HepG2 (cell line): Measurements from ENCODE around the gene TMED6. TPM values are rescaled to one million over a fixed set of nuclear protein-coding genes. Genes with fewer than 3 reads are reported as not detected.

ENCODE experiments used
- ATAC-seq: fragments of 200-7000 bp; cut with Tn5 transposase; 3 replicates; pipeline ENCODE4 v1.9.1; 2020; ENCODE audit warnings: mild to moderate bottlenecking, moderate library complexity
- BruUV-seq: library from RNA; stranded (reverse); fragments of 400-500 nt; replicated peaks from 2 replicates; lab custom pipeline; 2021; lab: Mats Ljungman, UMichigan
- CTCF ChIA-PET: fragments of 300-600 bp; formaldehyde crosslinking; extraction: SDS; loops from one replicate; lab custom pipeline; 2021; ENCODE audit warnings: low total read pairs, inconsistent platforms, low intra/inter-chr PET ratio; lab: Yijun Ruan, JAX
- POLR2A ChIA-PET: fragments of 350-600 bp; sonication (Branson Sonifier 250); formaldehyde crosslinking; loops from one replicate; lab custom pipeline; 2020; ENCODE audit warnings: antibody characterized with exemption, inconsistent platforms; lab: Yijun Ruan, JAX
- DNase-seq: peaks from one replicate; pipeline ENCODE4 v3.0.0-alpha.2; 2015; ENCODE audit warnings: low spot score
- FAIRE-seq: peaks from 3 replicates; lab custom pipeline; 2011; peaks lifted over from hg19 to GRCh38; lab: Jason Lieb, UNC
- H2AFZ ChIP-seq: one replicate; pipeline ENCODE4 v1.6.1; 2011; ENCODE audit warnings: low read length, inconsistent platforms
- H3K27ac ChIP-seq: fragments of 300-600 bp; 3 replicates; pipeline ENCODE4 v1.8.0; 2011; ENCODE audit warnings: mixed run types, mild to moderate bottlenecking, mixed read lengths, low read length, inconsistent platforms; ENCODE audit not compliant: insufficient read depth; ENCODE audit errors: extremely low read length
- H3K27me3 ChIP-seq, 2 experiments: fragments of 200-600 bp in 1 of 2; 2 replicates in 1 of 2; 3 replicates in 1 of 2; pipeline versions ENCODE4 v1.6.0 to v1.8.0; 2011; ENCODE audit warnings: low read length in 2 of 2, mild to moderate bottlenecking in 2 of 2, moderate library complexity in 2 of 2, inconsistent platforms in 1 of 2; ENCODE audit not compliant: insufficient read depth in 2 of 2, control insufficient read depth in 1 of 2
- H3K36me3 ChIP-seq, 2 experiments: fragments of 200-600 bp in 1 of 2; replicated peaks in 1 of 2; 2 replicates in 1 of 2; 3 replicates in 1 of 2; pipeline versions ENCODE4 v1.5.1 to v1.8.0; 2011; ENCODE audit warnings: low read length in 2 of 2, inconsistent platforms in 1 of 2; ENCODE audit not compliant: insufficient read depth in 2 of 2, control insufficient read depth in 1 of 2
- H3K4me1 ChIP-seq: 2 replicates; pipeline ENCODE4 v1.5.1; 2012; ENCODE audit warnings: low read length, inconsistent platforms; ENCODE audit not compliant: insufficient read depth
- H3K4me2 ChIP-seq: 2 replicates; pipeline ENCODE4 v1.6.0; 2011; ENCODE audit warnings: low read depth, low read length, inconsistent platforms
- H3K4me3 ChIP-seq, 3 experiments: fragments of 200-600 bp in 1 of 3; sonication (generic), shearing (Covaris generic) in 1 of 3; replicated peaks in 1 of 3; 2 replicates each; pipeline ENCODE4 v1.5.1; 2011 to 2016; ENCODE audit warnings: low read length in 3 of 3, inconsistent platforms in 2 of 3, low read depth in 2 of 3, mild to moderate bottlenecking in 2 of 3, control low read depth in 1 of 3, mixed read lengths in 1 of 3; ENCODE audit not compliant: insufficient read depth in 1 of 3
- H3K79me2 ChIP-seq: one replicate; pipeline ENCODE4 v1.6.1; 2011; ENCODE audit warnings: low read length, inconsistent platforms; ENCODE audit not compliant: insufficient read depth
- H3K9ac ChIP-seq: 2 replicates; pipeline ENCODE4 v1.6.0; 2011; ENCODE audit warnings: mild to moderate bottlenecking, low read depth, low read length, inconsistent platforms; ENCODE audit not compliant: insufficient read depth
- H3K9me3 ChIP-seq: 2 replicates; pipeline ENCODE4 v1.5.1; 2012; ENCODE audit warnings: mild to moderate bottlenecking, low read length
- H4K20me1 ChIP-seq: 2 replicates; pipeline ENCODE4 v1.6.0; 2011; ENCODE audit warnings: inconsistent platforms, mild to moderate bottlenecking, low read length, moderate library complexity; ENCODE audit not compliant: insufficient read depth
- AGO1 ChIP-seq: fragments of 200-400 bp; formaldehyde crosslinking; IDR thresholded peaks from 2 replicates; pipeline ENCODE4 v1.6.1; 2017; ENCODE audit warnings: mild to moderate bottlenecking, low read depth, low read length, moderate library complexity; ENCODE audit not compliant: poor library complexity, severe bottlenecking
- AGO2 ChIP-seq: fragments of 200-400 bp; formaldehyde crosslinking; optimal IDR thresholded peaks from 2 replicates; pipeline ENCODE3; 2017; ENCODE audit warnings: mild to moderate bottlenecking, low read depth, low read length, moderate library complexity
- CC2D1A ChIP-seq: sonication (generic); formaldehyde crosslinking; IDR thresholded peaks from 2 replicates; pipeline ENCODE4 v1.8.1; 2023; ENCODE audit warnings: mild to moderate bottlenecking, missing genetic modification reagents
- CCDC6 ChIP-seq: sonication (generic); formaldehyde crosslinking; IDR thresholded peaks from 2 replicates; pipeline ENCODE4 v1.8.1; 2022; ENCODE audit warnings: mild to moderate bottlenecking, missing genetic modification reagents, moderate library complexity
- EZH2 ChIP-seq: conservative IDR thresholded peaks from 2 replicates; pipeline ENCODE4 v1.6.1; 2012; ENCODE audit warnings: mild to moderate bottlenecking, low read depth, low read length, moderate library complexity
- MAFG ChIP-seq: sonication (generic); formaldehyde crosslinking; IDR thresholded peaks from 2 replicates; pipeline ENCODE4 v1.5.1; 2020; ENCODE audit warnings: mild to moderate bottlenecking, missing genetic modification reagents
- MAFK ChIP-seq, 2 experiments: IDR thresholded peaks in 1 of 2; conservative IDR thresholded peaks in 1 of 2; 2 replicates each; pipeline ENCODE4 v1.6.1; 2011; ENCODE audit warnings: improper control_type of control experiment in 2 of 2, low read length in 2 of 2
- MEF2D ChIP-seq: sonication (generic); formaldehyde crosslinking; IDR thresholded peaks from 2 replicates; pipeline ENCODE4 v1.5.1; 2020; ENCODE audit warnings: mild to moderate bottlenecking, missing genetic modification reagents
- PHB2 ChIP-seq: fragments of 450-650 bp; IDR thresholded peaks from 2 replicates; pipeline ENCODE4 v1.6.1; 2018; ENCODE audit not compliant: partially characterized antibody
- RBM22 ChIP-seq: fragments of 200-400 bp; formaldehyde crosslinking; optimal IDR thresholded peaks from 2 replicates; pipeline ENCODE3; 2017; ENCODE audit warnings: mild to moderate bottlenecking, low read length, moderate library complexity
- SATB2 ChIP-seq: sonication (generic); formaldehyde crosslinking; IDR thresholded peaks from 2 replicates; pipeline ENCODE4 v1.5.0; 2020; ENCODE audit warnings: missing genetic modification reagents
- ZFP37 ChIP-seq: sonication (generic); formaldehyde crosslinking; IDR thresholded peaks from 2 replicates; pipeline ENCODE4 v1.4.0; 2020; ENCODE audit warnings: missing genetic modification reagents, borderline replicate concordance
- ZNF615 ChIP-seq: sonication (generic); formaldehyde crosslinking; IDR thresholded peaks from 2 replicates; pipeline ENCODE4 v1.5.0; 2020; ENCODE audit warnings: mild to moderate bottlenecking, missing genetic modification reagents, borderline replicate concordance
- ZSCAN12 ChIP-seq: sonication (generic); formaldehyde crosslinking; IDR thresholded peaks from 2 replicates; pipeline ENCODE4 v1.9.0; 2021; ENCODE audit warnings: mild to moderate bottlenecking, missing genetic modification reagents
- ZSCAN21 ChIP-seq: sonication (generic); formaldehyde crosslinking; IDR thresholded peaks from 2 replicates; pipeline ENCODE4 v1.8.0; 2022; ENCODE audit warnings: mild to moderate bottlenecking, missing genetic modification reagents, moderate library complexity, borderline replicate concordance
- ZSCAN22 ChIP-seq: sonication (generic); formaldehyde crosslinking; IDR thresholded peaks from 2 replicates; pipeline ENCODE4 v1.4.0; 2020; ENCODE audit warnings: mild to moderate bottlenecking, missing genetic modification reagents
- WGBS: methylation state at CpG from one replicate; pipeline ENCODE4 v1.1.6; 2017; ENCODE audit warnings: low lambda C conversion rate; 5-methylcytosine and 5-hydroxymethylcytosine counted together
- in situ Hi-C: cut with HindIII; loops from 2 replicates; pipeline ENCODE4 v1.10.0; 2017; ENCODE audit warnings: low pct_unique_long_range_greater_than_20kb; ENCODE audit not compliant: extremely low pct_ligation_motif_present
- intact Hi-C: fragments of 100-400 bp; cut with micrococcal nuclease; formaldehyde crosslinking; loops from one replicate; pipeline ENCODE4 v1.10.0; 2022; ENCODE audit not compliant: unreplicated experiment
- polyA plus RNA-seq, 8 experiments: library from polyadenylated mRNA; depleted of rRNA in 3 of 8; stranded (reverse) in 7 of 8; unstranded in 1 of 8; fragments of >200 nt; fragmentation: Illumina TruSeq in 4 of 8; extraction: Trizol in 4 of 8; gene quantifications; 2 replicates each; pipeline versions ENCODE4 v1.2.1 to v1.2.3, GENCODE V29; 2011 to 2016; ENCODE audit warnings: low read depth in 4 of 8, missing spikeins in 1 of 8, mixed read lengths in 1 of 8; ENCODE audit not compliant: insufficient read depth in 1 of 8
- total RNA-seq, 5 experiments: library from RNA; depleted of rRNA; stranded (reverse); fragments of >200 nt; fragmentation: Illumina TruSeq; extraction: Trizol; gene quantifications; 2 replicates each; pipeline ENCODE4 v1.2.3, GENCODE V29; 2016; ENCODE audit warnings: low read depth in 1 of 5
- TF ChIP-seq, protein P1 (sequence below): sonication (generic); formaldehyde crosslinking; conservative IDR thresholded peaks from 2 replicates; pipeline ENCODE4 v1.8.0; 2022; ENCODE audit warnings: low read depth, missing genetic modification reagents
- TF ChIP-seq, protein P2 (sequence below): sonication (generic); formaldehyde crosslinking; IDR thresholded peaks from 2 replicates; pipeline ENCODE4 v1.5.0; 2020; ENCODE audit warnings: mild to moderate bottlenecking, missing genetic modification reagents, moderate library complexity

Gene TMED6
- total and polyA plus RNA-seq, 2 of the 13 experiments (the other 11 are each of a cell fraction or from before 2014, with no cell fraction given): 9.8 to 14.4 TPM

DNA sequence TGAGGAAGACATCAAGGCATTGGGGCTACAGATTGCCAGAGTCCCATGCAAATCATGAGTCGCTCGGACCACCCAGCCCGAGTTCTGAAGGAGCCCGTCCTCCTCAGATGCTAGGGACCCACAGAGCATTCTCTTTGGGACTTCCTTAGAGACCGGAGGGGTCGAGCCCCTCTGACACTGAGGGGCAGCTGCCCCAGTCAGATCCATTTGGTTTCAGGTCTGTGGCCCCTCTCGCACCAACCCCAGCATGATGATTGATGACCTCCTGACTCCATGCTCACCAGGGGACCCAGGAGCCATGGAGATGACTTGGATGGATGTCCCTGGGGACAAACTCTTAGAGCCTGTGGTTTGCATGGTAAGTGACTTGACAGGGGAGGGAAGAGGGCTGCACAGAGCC, 29.2 kb downstream of the TMED6 start (continued):
- TF ChIP-seq, protein P1, sequence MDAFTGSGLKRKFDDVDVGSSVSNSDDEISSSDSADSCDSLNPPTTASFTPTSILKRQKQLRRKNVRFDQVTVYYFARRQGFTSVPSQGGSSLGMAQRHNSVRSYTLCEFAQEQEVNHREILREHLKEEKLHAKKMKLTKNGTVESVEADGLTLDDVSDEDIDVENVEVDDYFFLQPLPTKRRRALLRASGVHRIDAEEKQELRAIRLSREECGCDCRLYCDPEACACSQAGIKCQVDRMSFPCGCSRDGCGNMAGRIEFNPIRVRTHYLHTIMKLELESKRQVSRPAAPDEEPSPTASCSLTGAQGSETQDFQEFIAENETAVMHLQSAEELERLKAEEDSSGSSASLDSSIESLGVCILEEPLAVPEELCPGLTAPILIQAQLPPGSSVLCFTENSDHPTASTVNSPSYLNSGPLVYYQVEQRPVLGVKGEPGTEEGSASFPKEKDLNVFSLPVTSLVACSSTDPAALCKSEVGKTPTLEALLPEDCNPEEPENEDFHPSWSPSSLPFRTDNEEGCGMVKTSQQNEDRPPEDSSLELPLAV (CRISPR knock-in tag): no peak
- TF ChIP-seq MAFK (conservative IDR thresholded peaks at IDR 0.05 in 1 of 2, IDR thresholded peaks at IDR 0.05 in 1 of 2; ENCODE audit: low read length in 2 of 2) (no peak), ZSCAN21 (CRISPR knock-in tag) (no peak), ZNF615 (CRISPR knock-in tag) (no peak), PHB2 (no peak), SATB2 (CRISPR knock-in tag) (no peak), MAFG (CRISPR knock-in tag) (no peak), ZSCAN22 (CRISPR knock-in tag) (no peak), RBM22 (peak; percentile 43), MEF2D (CRISPR knock-in tag) (no peak), AGO2 (peak; percentile 49)
- TF ChIP-seq, all 625 proteins: peak for 4

DNA sequence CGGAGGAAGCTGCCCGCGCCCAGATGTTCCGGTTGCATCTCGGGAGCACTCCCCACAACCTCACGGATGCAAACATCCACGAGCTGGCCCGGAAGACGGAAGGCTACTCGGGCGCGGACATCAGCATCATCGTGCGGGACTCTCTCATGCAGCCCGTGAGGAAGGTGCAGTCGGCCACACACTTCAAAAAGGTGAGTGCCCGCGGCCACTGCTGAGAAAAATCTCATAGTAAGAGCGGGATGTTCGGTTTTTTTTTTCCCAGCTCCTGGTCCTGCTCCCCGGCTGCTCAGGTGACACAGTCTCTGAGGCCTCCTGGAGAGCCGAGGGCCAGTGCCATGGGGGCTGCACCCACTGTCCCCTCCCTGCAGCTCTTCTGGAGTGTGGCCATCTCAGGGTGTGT, 30.5 kb downstream of the TMED6 start:
- no peak overlapping the region for H3K27ac ChIP-seq
- peaks cover 53 to 82% of the 10 kb centered on the region in 2 experiments for H3K36me3 ChIP-seq
- no peak for DNase-seq
- peaks cover 10% of the 10 kb centered on the region for H4K20me1 ChIP-seq
- H3K4me2 ChIP-seq: no peak overlapping the region
- ATAC-seq: no peak
- H3K9me3 ChIP-seq: no peaks in the 10 kb centered on the region
- intact Hi-C loops: no loop called here
- H2AFZ ChIP-seq: no peak overlapping the region
- no peak for FAIRE-seq
- no peaks in the 10 kb centered on the region for H3K27me3 ChIP-seq
- no peak overlapping the region for H3K9ac ChIP-seq
- POLR2A ChIA-PET: no interaction called here
- no peak overlapping the region for H3K4me3 ChIP-seq
- 97% methylated on average over 22 of the region's 22 CpGs for WGBS
- peaks cover 20% of the 10 kb centered on the region for H3K79me2 ChIP-seq
- peaks cover 22% of the 10 kb centered on the region for H3K4me1 ChIP-seq
- in situ Hi-C loops: no loop called here
- CTCF ChIA-PET: no interaction called here
- no TSS peak for BruUV-seq
- TF ChIP-seq EZH2 (no peak), CCDC6 (CRISPR knock-in tag) (no peak), ZSCAN12 (CRISPR knock-in tag) (no peak), ZFP37 (CRISPR knock-in tag) (no peak), CC2D1A (no peak), AGO1 (peak; percentile 31)
- TF ChIP-seq, protein P2, sequence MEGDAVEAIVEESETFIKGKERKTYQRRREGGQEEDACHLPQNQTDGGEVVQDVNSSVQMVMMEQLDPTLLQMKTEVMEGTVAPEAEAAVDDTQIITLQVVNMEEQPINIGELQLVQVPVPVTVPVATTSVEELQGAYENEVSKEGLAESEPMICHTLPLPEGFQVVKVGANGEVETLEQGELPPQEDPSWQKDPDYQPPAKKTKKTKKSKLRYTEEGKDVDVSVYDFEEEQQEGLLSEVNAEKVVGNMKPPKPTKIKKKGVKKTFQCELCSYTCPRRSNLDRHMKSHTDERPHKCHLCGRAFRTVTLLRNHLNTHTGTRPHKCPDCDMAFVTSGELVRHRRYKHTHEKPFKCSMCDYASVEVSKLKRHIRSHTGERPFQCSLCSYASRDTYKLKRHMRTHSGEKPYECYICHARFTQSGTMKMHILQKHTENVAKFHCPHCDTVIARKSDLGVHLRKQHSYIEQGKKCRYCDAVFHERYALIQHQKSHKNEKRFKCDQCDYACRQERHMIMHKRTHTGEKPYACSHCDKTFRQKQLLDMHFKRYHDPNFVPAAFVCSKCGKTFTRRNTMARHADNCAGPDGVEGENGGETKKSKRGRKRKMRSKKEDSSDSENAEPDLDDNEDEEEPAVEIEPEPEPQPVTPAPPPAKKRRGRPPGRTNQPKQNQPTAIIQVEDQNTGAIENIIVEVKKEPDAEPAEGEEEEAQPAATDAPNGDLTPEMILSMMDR (CRISPR knock-in tag): no peak
